GM19239 (cell line): Measurements from ENCODE around the gene PLPP3.
"Not testable (repeated sequence)": the region's sequence is repeated elsewhere in the genome, so short reads cannot be mapped to it uniquely, and the experiment has no call there.

Source experiments
- DNase-seq: peaks from one replicate; pipeline ENCODE4 v3.0.0; 2011; ENCODE audit warnings: low spot score; ENCODE audit not compliant: insufficient read length
- FAIRE-seq: peaks from 2 replicates; lab custom pipeline; 2011; peaks lifted over from hg19 to GRCh38; lab: Jason Lieb, UNC

Gene PLPP3

GRCh38 chr1:56578963-56579875 lies at the start of gene PLPP3:
Gene PLPP3, minus strand, starts transcription at chr1:56579563. Its CDS starts 547 bp downstream, at chr1:56579016.
- FAIRE-seq = no peak

GRCh38 chr1:56627636-56628039 lies 48.3 kb upstream of the PLPP3 start:
- DNase-seq (no peak), FAIRE-seq (no peak)

More at GRCh38 chr1:56578963-56579875, at the start of gene PLPP3:
- no peak for DNase-seq

GRCh38 chr1:56627019-56627635 lies 47.8 kb upstream of the PLPP3 start:
- DNase-seq = no peak
- no peak for FAIRE-seq

- DNase-seq (no peak), FAIRE-seq (no peak)
Observed at GRCh38 chr1:56626546-56626945, 47.2 kb upstream of the PLPP3 start.

- FAIRE-seq = no peak
- DNase-seq = no peak
Observed at GRCh38 chr1:56625819-56626440, 46.6 kb upstream of the PLPP3 start.

- no peak for DNase-seq
- FAIRE-seq = no peak
Observed at GRCh38 chr1:56617141-56617540, 37.8 kb upstream of the PLPP3 start.

- not testable (repeated sequence) for DNase-seq, FAIRE-seq
Observed at GRCh38 chr1:56610770-56611169, 31.4 kb upstream of the PLPP3 start.

- not testable (repeated sequence) for FAIRE-seq, DNase-seq
Observed at GRCh38 chr1:56610097-56610496, 30.7 kb upstream of the PLPP3 start.

- not testable (repeated sequence) for DNase-seq, FAIRE-seq
Observed at GRCh38 chr1:56595397-56596191, 16.2 kb upstream of the PLPP3 start.

- DNase-seq (no peak), FAIRE-seq (no peak)
Observed at GRCh38 chr1:56591909-56592308, 12.5 kb upstream of the PLPP3 start.

- DNase-seq = no peak
- no peak for FAIRE-seq
Observed at GRCh38 chr1:56590520-56591011, 11.2 kb upstream of the PLPP3 start.

- FAIRE-seq (no peak), DNase-seq (no peak)
Observed at GRCh38 chr1:56589369-56589768, 10.0 kb upstream of the PLPP3 start.

- no peak for FAIRE-seq
- no peak for DNase-seq
Observed at GRCh38 chr1:56586502-56586901, 7.1 kb upstream of the PLPP3 start.

- no peak for DNase-seq
Observed at GRCh38 chr1:56585985-56586384, 6.6 kb upstream of the PLPP3 start.

GRCh38 chr1:56584910-56585528 lies 5.7 kb upstream of the PLPP3 start:
- peak; percentile 4 for FAIRE-seq
- DNase-seq = peak; percentile 22

More at GRCh38 chr1:56585985-56586384, 6.6 kb upstream of the PLPP3 start:
- FAIRE-seq = no peak

GRCh38 chr1:56583957-56584468 lies 4.7 kb upstream of the PLPP3 start:
- no peak for DNase-seq
- FAIRE-seq = no peak

- FAIRE-seq (no peak), DNase-seq (no peak)
Observed at GRCh38 chr1:56580771-56581170, 1.4 kb upstream of the PLPP3 start.

- peak; percentile 9 for DNase-seq
- no peak for FAIRE-seq
Observed at GRCh38 chr1:56578138-56578962, 1.0 kb downstream of the PLPP3 start.
